Anterior cingulate cortex (tissue), 58 donors: ENCODE results near the gene ATXN7L1.
"Not testable (repeated sequence)": the region's sequence is repeated elsewhere in the genome, so short reads cannot be mapped to it uniquely, and the experiment has no call there.

Experiments used
- DNase-seq, 58 donors: peaks; one replicate each; lab custom pipeline; 2025; lab: John Stamatoyannopoulos, UW

The ATXN7L1 gene

DNA sequence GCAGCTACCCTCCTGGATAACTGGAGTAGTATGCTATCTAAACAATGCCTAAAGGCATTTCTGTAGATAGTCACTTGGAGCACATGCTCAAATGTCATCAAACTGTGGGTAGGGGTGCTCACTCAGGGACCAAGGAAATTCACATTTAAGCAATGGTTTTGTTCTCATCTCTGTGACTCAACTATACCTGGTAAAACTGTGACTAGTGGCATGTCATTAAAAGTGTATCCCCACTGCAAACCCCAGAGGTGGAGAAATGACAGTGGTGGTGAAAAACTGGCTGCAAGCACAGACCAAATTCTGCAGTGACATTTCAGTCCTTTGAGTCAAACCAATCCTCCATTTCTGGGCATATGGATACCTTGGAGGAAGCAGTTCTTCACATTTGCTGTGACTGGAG, 160.9 kb downstream of the ATXN7L1 start:
- no peak for DNase-seq

DNA sequence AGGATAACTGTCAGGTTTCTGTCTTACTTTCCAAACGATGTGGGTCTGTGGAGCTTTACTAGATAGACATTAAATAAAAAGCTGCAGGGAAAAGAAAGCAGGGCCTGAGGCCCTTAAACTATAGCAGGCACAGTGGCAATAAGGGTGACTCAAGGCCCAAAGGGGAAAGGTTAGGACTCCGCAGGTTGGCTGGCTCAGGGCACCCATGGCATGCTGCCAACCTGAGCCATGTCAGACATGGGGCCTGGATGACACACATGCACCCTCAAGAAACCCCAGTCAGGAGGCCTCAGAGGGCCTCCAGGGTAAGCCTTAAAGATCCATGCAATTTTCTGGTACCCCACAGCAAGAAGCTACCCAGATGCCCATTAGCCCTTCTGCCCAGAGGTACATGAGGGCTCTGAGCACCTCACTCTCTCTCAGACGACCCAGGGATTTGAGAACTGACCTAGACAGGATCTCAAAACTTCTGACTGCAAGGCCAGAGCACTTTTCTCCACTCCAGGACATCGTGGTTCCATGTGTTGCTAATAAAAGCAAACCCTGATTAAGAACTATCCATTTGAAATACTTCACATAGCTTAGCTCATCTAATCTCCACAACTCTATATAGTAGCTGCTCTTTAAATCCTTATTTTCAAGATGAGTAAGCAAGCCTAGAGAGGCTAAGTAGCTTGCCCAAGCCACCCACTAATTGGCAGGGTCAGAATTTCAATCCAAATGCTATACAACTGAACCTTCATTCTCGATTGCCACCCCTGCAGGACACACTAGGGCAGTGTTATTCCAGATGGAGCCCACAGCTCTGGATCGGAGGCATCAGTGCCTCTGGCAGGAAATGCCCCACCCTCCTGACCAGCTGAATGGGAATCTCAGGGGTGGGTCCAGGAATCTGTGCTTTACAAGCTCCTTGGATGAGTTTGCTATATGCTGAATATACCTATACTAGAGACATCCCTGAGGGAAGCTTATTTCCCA, 162.6 kb downstream of the ATXN7L1 start:
- no peak for DNase-seq

DNA sequence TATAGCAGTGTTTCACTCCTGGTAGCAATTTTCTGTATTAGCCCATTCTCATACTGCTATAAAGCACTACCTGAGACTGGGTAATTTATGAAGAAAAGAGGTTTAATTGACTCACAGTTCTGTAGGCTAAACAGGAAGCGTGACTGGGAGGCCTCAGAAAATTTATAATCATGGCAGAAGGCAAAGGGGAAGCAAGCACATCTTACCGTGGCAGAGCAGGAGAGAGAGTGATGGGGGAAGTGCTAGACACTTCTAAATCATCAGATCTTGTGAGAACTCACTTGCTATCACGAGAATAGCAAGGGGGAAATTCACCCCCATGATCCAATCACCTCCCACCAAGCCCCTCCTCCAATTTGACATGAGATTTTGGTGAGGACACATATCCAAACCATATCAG, 163.5 kb downstream of the ATXN7L1 start:
- DNase-seq, result no peak

- no peak for DNase-seq
Measured at GRCh38 chr7:105711726-105712402, 164.5 kb downstream of the ATXN7L1 start.

DNA sequence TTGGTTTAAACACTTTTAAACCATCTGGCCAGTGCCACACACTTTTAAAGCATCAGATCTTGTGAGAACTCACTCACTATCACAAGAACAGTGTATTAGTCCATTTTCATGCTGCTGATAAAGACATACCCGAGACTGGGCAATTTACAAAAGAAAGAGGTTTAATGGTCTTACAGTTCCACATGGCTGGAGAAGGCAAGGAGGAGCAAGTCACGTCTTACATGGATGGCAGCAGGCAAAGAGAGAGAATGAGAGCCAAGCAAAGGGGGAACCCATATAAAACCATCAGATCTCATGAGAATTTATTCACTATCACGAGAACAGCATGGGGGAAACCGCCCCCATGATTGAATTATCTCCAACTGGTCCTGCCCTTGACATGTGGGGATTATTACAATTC, 165.7 kb downstream of the ATXN7L1 start:
- DNase-seq, result not testable (repeated sequence)

GRCh38 chr7:105708763-105709080, 167.7 kb downstream of the ATXN7L1 start:
- DNase-seq, result no peak

GRCh38 chr7:105707967-105708762, 168.2 kb downstream of the ATXN7L1 start:
- DNase-seq, result no peak

GRCh38 chr7:105707381-105707780, 169.0 kb downstream of the ATXN7L1 start:
- no peak for DNase-seq

GRCh38 chr7:105705427-105705826, 171.0 kb downstream of the ATXN7L1 start:
- peak in 23 of 58 donors; percentile 10 to 72 (median 46) for DNase-seq

DNA sequence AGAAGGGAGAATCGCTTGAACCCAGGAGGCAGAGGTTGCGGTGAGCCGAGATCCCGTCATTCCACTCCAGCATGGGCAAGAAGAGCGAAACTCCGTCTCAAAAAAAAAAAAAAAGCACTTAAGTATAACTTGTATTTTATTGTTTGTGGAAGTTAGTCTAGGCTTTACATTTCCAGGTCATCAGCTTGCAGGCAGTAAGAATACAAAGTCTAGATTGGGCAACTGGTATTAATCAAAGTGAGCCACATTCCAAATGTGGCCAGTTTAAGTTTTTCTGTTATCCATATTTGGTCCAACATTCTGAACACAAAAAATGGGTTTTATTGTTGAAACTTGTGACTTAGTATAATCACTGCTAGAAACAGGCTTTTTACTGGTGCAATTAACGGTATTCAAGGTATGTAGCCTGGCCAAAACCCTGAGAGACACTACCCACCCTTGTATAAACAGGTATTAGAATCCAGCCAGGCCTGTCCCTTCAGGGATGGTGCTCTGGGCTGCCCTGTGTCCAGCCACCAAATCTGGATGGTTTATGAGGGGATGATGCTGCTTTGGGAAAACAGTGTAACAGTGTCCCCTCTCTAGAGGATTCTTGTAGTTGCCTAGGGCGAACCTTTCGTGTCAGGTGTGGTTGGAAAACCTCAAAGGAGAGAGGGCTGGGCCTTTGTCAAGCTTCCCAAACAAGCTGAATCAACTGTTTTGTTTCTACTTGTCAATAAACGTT, 173.0 kb downstream of the ATXN7L1 start:
- DNase-seq, result peak in 2 of 58 donors; percentile 6 to 15

DNA sequence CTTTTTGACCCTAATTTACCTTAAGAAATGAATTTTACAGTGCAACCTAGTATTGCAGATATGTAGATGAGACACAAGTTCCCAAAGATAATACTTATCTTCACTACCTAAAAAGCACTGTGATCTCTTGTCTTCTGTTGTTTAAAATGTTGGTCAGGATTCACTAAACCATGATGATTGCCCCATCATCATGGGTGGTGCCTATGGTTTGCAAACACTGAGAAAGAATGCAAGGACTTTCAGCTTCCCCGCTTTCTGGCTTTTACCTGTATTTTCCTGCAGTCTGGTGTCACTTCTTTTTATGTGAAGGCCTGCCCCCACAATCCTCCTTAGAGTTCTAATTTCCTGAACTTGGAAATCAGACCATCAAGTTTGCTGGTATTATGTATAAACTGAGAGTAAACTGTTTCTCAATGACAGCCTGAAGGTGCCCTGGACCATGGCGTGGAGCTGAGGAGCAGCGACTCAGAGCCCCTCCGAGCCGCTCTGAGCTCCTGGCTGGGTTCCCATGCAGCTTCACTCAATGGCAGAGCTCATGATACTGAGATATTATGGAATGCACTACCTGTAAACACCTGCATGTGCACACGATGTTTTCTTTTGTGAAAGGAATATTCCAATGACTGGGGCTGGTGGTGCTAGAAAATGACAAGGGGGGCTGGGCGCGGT, 176.7 kb downstream of the ATXN7L1 start:
- no peak for DNase-seq

GRCh38 chr7:105698531-105698930, 177.9 kb downstream of the ATXN7L1 start:
- DNase-seq, result no peak

- DNase-seq, result no peak
Measured at GRCh38 chr7:105697753-105698152, 178.6 kb downstream of the ATXN7L1 start.

DNA sequence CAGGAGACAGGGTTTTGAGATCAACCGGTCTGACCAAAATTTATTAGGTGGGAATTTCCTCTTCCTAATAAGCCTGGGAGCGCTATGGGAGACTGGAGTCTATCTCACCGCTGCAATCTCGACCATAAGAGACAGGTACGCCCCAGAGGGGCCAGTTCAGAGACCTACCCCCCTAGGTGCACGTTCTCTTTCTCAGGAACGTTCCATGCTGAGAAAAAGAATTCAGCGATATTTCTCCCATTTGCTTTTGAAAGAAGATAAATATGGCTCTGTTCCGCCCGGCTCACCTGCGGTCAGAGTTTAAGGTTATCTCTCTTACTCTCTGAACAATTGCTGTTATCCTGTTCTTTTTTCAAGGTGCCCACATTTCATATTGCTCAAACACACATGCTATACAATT, 179.2 kb downstream of the ATXN7L1 start:
- DNase-seq, result not testable (repeated sequence)

GRCh38 chr7:105693576-105693975, 182.8 kb downstream of the ATXN7L1 start:
- no peak for DNase-seq

- DNase-seq, result peak in 20 of 58 donors; percentile 8 to 57 (median 32)
Measured at GRCh38 chr7:105691680-105692564, 184.5 kb downstream of the ATXN7L1 start.

GRCh38 chr7:105691082-105691679, 185.2 kb downstream of the ATXN7L1 start:
- peak in 1 of 58 donors; percentile 7 for DNase-seq

DNA sequence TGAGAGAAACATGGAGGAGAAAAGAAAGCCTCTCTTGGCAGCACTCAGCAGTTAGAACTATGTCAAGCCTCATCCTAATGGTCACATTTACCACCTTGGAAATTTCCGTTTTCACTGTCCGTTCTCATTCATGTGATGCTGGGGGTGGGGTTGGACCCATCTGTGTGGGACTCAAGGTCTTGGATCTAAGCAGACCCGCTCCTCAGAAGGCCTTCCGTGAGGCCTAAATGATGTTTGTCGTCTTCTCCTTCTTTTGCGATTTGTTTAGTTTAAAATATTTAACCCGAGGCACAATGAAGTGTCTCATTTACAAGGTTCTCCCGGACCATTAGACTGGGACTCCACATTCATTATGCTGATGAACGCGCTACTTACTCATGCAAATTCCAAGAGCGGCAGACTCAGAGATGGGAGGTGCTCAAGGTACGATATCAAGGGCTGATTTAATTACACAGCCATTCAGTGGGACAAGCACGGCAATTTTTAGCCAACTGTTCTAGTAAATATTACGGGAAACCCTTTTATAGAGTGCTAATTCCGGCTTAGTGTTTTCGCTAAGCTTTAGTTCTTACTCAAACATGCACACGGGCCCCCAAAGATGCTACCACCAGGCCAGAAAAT, 186.0 kb downstream of the ATXN7L1 start:
- no peak for DNase-seq
